B cell (primary cell): ENCODE measurements around the gene PWWP2B. TPM values are rescaled to one million over a fixed set of nuclear protein-coding genes. Genes with fewer than 3 reads are reported as not detected.

ENCODE experiments used
- ATAC-seq: fragments of 200-7000 bp; cut with Tn5 transposase; one replicate; pipeline ENCODE4 v1.10.0; 2021; ENCODE audit warnings: low read depth, mild to moderate bottlenecking, moderate number of reproducible peaks, moderate library complexity
- CTCF ChIA-PET: fragments of 350-600 bp; sonication (Branson Sonifier 250); formaldehyde crosslinking; loops from one replicate; lab custom pipeline; 2021; ENCODE audit warnings: antibody characterized with exemption, inconsistent platforms; lab: Charles Lee
- POLR2A ChIA-PET: fragments of 350-600 bp; sonication (Branson Sonifier 250); formaldehyde crosslinking; loops from one replicate; lab custom pipeline; 2021; ENCODE audit warnings: antibody characterized with exemption; lab: Charles Lee
- DNase-seq: peaks from one replicate; pipeline ENCODE4 v3.0.0; 2013
- H2AFZ ChIP-seq: 2 replicates; pipeline ENCODE4 v1.6.1; 2012; ENCODE audit warnings: mild to moderate bottlenecking, low read depth, low read length; ENCODE audit not compliant: insufficient read depth, poor library complexity, severe bottlenecking
- H3K27ac ChIP-seq, 2 donors: 1 replicate in 1 of 2; 2 replicates in 1 of 2; pipeline ENCODE4 v1.5.1; 2012 to 2013; ENCODE audit warnings: low read length in 2 of 2, mild to moderate bottlenecking in 2 of 2, moderate library complexity in 1 of 2
- H3K27me3 ChIP-seq, 4 experiments: fragments of 200-600 bp in 1 of 4; sonication (generic) in 1 of 4; replicated peaks in 1 of 4; 1 replicate in 2 of 4; 2 replicates in 2 of 4; pipeline versions ENCODE4 v1.6.1 to v1.7.0; 2013 to 2016; ENCODE audit warnings: low read length in 3 of 4, mild to moderate bottlenecking in 2 of 4, mixed read lengths in 1 of 4, moderate library complexity in 1 of 4; ENCODE audit not compliant: insufficient read depth in 4 of 4, control insufficient read depth in 3 of 4; ENCODE audit errors: control extremely low read depth in 1 of 4
- H3K36me3 ChIP-seq, 2 experiments: replicated peaks in 1 of 2; 1 replicate in 1 of 2; 2 replicates in 1 of 2; pipeline versions ENCODE4 v1.6.1 to v1.7.1; 2013; ENCODE audit warnings: low read length in 1 of 2; ENCODE audit not compliant: insufficient read depth in 2 of 2, control insufficient read depth in 1 of 2; ENCODE audit errors: control extremely low read depth in 1 of 2, extremely low read depth in 1 of 2
- H3K4me1 ChIP-seq, 2 donors: fragments of 200-600 bp in 1 of 2; sonication (generic) in 1 of 2; 1 replicate in 1 of 2; 2 replicates in 1 of 2; pipeline versions ENCODE4 v1.5.1 to v1.6.1; 2013 to 2017; ENCODE audit warnings: low read length in 2 of 2; ENCODE audit not compliant: control insufficient read depth in 2 of 2, insufficient read depth in 2 of 2
- H3K4me2 ChIP-seq: replicated peaks from 2 replicates; pipeline ENCODE3; 2012; ENCODE audit warnings: mild to moderate bottlenecking, low read depth, low read length; ENCODE audit not compliant: poor library complexity, severe bottlenecking
- H3K4me3 ChIP-seq, 5 experiments: fragments of 200-600 bp in 1 of 5; sonication (generic) in 1 of 5; 1 replicate in 3 of 5; 2 replicates in 2 of 5; pipeline versions ENCODE4 v1.5.1 to v1.7.0; 2011 to 2016; ENCODE audit warnings: low read length in 4 of 5, mild to moderate bottlenecking in 4 of 5, low read depth in 2 of 5, control low read depth in 1 of 5, moderate library complexity in 1 of 5; ENCODE audit not compliant: insufficient read depth in 1 of 5; ENCODE audit errors: control extremely low read depth in 1 of 5, extremely low read depth in 1 of 5
- H3K79me2 ChIP-seq: fragments of 200-600 bp; sonication (generic); one replicate; pipeline ENCODE4 v1.6.0; 2016; ENCODE audit warnings: low read length; ENCODE audit not compliant: control insufficient read depth, insufficient read depth
- H3K9ac ChIP-seq: fragments of 200-600 bp; sonication (generic); 2 replicates; pipeline ENCODE4 v1.6.1; 2017; ENCODE audit warnings: mild to moderate bottlenecking, low read length, moderate library complexity
- H3K9me3 ChIP-seq, 3 donors: one replicate each; pipeline versions ENCODE4 v1.6.1 to v1.7.1; 2013; ENCODE audit warnings: low read length in 2 of 3; ENCODE audit not compliant: control insufficient read depth in 2 of 3, insufficient read depth in 1 of 3; ENCODE audit errors: control extremely low read depth in 1 of 3
- H4K20me1 ChIP-seq: 2 replicates; pipeline ENCODE4 v1.6.0; 2012; ENCODE audit warnings: mild to moderate bottlenecking, low read length; ENCODE audit not compliant: insufficient read depth, control insufficient read depth, poor library complexity, severe bottlenecking
- H3K27ac Mint-ChIP-seq: one replicate; pipeline ENCODE4 v1.8.0; 2021; ENCODE audit warnings: mixed read lengths
- H3K27me3 Mint-ChIP-seq: one replicate; pipeline ENCODE4 v1.8.0; 2021; ENCODE audit warnings: mixed read lengths
- H3K4me1 Mint-ChIP-seq: one replicate; pipeline ENCODE4 v1.8.0; 2021; ENCODE audit warnings: mixed read lengths
- H3K4me3 Mint-ChIP-seq: one replicate; pipeline ENCODE4 v1.8.0; 2021; ENCODE audit warnings: mixed read lengths
- H3K9me3 Mint-ChIP-seq: one replicate; pipeline ENCODE4 v1.8.0; 2022; ENCODE audit warnings: mixed read lengths; ENCODE audit not compliant: insufficient read depth
- EZH2 ChIP-seq: IDR thresholded peaks from 2 replicates; pipeline ENCODE4 v1.6.1; 2012; ENCODE audit warnings: borderline replicate concordance, low read depth, mild to moderate bottlenecking, moderate library complexity, low read length; ENCODE audit not compliant: insufficient read depth, poor library complexity, severe bottlenecking
- WGBS: methylation state at CpG from one replicate; pipeline ENCODE4 v1.1.5; 2013; ENCODE audit warnings: missing lambda C conversion rate; ENCODE audit not compliant: insufficient coverage; 5-methylcytosine and 5-hydroxymethylcytosine counted together
- intact Hi-C: fragments of 100-400 bp; cut with micrococcal nuclease; formaldehyde crosslinking; loops from one replicate; pipeline ENCODE4 v1.10.0; 2022
- polyA plus RNA-seq: library from polyadenylated mRNA; depleted of rRNA; stranded (reverse); fragments of >200 nt; gene quantifications from 2 replicates; pipeline ENCODE4 v1.2.3, GENCODE V29; 2012
- total RNA-seq, 2 donors: library from RNA; stranded (reverse); fragments of 120-200 nt in 1 of 2; gene quantifications; 1 replicate in 1 of 2; 2 replicates in 1 of 2; pipeline versions ENCODE4 v1.2.3 to v1.2.4, GENCODE V29; 2013 to 2022
- TF ChIP-seq, protein P1 (sequence below): fragments of 200-600 bp; IDR thresholded peaks from one replicate; pipeline ENCODE4 v1.8.0; 2022; ENCODE audit warnings: antibody characterized with exemption, mild to moderate bottlenecking

Gene PWWP2B
- total and polyA plus RNA-seq, 2 donors (not counting 1 experiment from before 2014, with no cell fraction given) = 13.6 to 34.4 TPM

DNA sequence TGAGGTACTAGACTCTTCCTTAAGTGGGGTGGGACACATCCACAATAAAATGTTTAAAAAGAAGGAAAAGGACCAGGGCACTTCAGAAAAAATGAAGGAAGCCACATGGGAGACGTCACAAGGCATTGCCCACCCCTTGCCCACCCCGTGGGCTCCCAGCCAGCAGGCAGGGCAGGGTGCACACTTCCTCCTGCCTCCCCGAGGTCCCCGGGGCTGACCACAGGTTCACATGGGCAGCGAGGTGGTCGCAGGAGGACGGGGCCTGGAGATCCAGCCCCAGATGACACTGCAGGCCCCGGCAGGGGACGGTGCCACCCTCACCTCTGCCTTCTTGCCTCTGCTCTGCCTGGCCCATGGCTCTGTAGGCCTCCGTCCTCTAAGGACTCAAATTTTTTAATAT is 45.6 kb downstream of the PWWP2B start:
- peaks cover 34 to 48% of the 10 kb centered on the region in 2 donors for H3K4me1 ChIP-seq
- no peaks in the 10 kb centered on the region for H3K36me3 ChIP-seq
- H3K27ac ChIP-seq = no peak overlapping the region
- ChIA-PET POLR2A (no interaction called here), CTCF (interaction anchor here (1.1 to 2.5 kb wide), 5 partner anchors 20 to 62 kb away, joined by 3 to 29 read pairs (median 4); no protein-coding TSS in a partner anchor)
- intact Hi-C loops = loop anchor here (1.0 kb wide), 1 partner anchor 21 kb away; no protein-coding TSS in a partner anchor
- no peaks in the 10 kb centered on the region for H3K27me3 Mint-ChIP-seq
- 8% methylated on average over 5 of the region's 10 CpGs for WGBS
- no peak overlapping the region for H3K4me3 ChIP-seq
- H3K9ac ChIP-seq = no peak overlapping the region
- no peaks in the 10 kb centered on the region for H3K9me3 Mint-ChIP-seq
- no peak overlapping the region for H3K4me3 Mint-ChIP-seq
- TF ChIP-seq, protein P1, sequence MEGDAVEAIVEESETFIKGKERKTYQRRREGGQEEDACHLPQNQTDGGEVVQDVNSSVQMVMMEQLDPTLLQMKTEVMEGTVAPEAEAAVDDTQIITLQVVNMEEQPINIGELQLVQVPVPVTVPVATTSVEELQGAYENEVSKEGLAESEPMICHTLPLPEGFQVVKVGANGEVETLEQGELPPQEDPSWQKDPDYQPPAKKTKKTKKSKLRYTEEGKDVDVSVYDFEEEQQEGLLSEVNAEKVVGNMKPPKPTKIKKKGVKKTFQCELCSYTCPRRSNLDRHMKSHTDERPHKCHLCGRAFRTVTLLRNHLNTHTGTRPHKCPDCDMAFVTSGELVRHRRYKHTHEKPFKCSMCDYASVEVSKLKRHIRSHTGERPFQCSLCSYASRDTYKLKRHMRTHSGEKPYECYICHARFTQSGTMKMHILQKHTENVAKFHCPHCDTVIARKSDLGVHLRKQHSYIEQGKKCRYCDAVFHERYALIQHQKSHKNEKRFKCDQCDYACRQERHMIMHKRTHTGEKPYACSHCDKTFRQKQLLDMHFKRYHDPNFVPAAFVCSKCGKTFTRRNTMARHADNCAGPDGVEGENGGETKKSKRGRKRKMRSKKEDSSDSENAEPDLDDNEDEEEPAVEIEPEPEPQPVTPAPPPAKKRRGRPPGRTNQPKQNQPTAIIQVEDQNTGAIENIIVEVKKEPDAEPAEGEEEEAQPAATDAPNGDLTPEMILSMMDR = no peak
- no peak for TF ChIP-seq EZH2
- no peaks in the 10 kb centered on the region for H3K79me2 ChIP-seq
- peaks cover 45% of the 10 kb centered on the region for H3K4me1 Mint-ChIP-seq
- H3K27ac Mint-ChIP-seq = no peak overlapping the region
- no peak for DNase-seq
- no peaks in the 10 kb centered on the region for H3K27me3 ChIP-seq
- H4K20me1 ChIP-seq = no peaks in the 10 kb centered on the region
- H2AFZ ChIP-seq = no peak overlapping the region
- no peak overlapping the region for H3K4me2 ChIP-seq
- no peak for ATAC-seq
- H3K9me3 ChIP-seq = peaks cover 0 to 4% (median 0%) of the 10 kb centered on the region in 3 donors

DNA sequence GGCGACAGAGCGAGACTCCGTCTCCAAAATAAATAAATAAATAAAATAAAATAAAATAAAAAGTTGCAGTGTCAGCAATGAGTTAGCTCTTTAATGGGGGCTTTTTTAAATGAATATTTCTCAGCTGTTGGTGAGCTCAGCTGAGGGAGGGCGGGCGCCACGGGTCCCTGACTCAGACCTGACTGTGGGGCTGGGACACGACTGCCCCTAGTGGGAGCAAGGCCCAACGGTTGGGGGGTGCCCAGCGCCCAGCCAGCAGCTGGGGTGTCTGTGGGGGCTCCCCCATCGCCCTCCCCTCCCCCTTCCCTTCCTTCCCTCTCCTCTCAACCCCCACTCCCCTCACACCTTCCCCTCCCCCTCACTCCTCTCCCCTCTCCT is 46.6 kb downstream of the PWWP2B start:
- no peaks in the 10 kb centered on the region for H3K27me3 Mint-ChIP-seq
- Histone ChIP-seq H2AFZ (peak overlapping the region; percentile 42), H3K79me2 (no peaks in the 10 kb centered on the region), H3K4me2 (peak overlapping the region; percentile 51), H3K27me3 (no peaks in the 10 kb centered on the region), H3K36me3 (no peaks in the 10 kb centered on the region), H3K9ac (no peak overlapping the region), H3K27ac (no peak overlapping the region), H3K4me1 (peaks cover 35 to 48% of the 10 kb centered on the region in 2 donors), H4K20me1 (no peaks in the 10 kb centered on the region), H3K9me3 (peaks cover 0 to 4% (median 0%) of the 10 kb centered on the region in 3 donors), H3K4me3 (no peak overlapping the region)
- WGBS = 0% methylated on average over 4 of the region's 10 CpGs
- intact Hi-C loops = loop anchor here (1.0 kb wide), 1 partner anchor 22 kb away; no protein-coding TSS in a partner anchor
- ChIA-PET CTCF (interaction anchor here (1.0 to 2.5 kb wide), 15 partner anchors 11 to 91 kb away, joined by 3 to 29 read pairs (median 5); no protein-coding TSS in a partner anchor), POLR2A (interaction anchor here (0.7 to 1.0 kb wide), 6 partner anchors 9 to 46 kb away, joined by 3 to 6 read pairs (median 3); partner anchors contain the start of gene PWWP2B)
- peaks cover 45% of the 10 kb centered on the region for H3K4me1 Mint-ChIP-seq
- ATAC-seq (peak; percentile 70), DNase-seq (peak; percentile 89)
- no peak for TF ChIP-seq EZH2
- TF ChIP-seq, protein P1 = peak; percentile 81
- peak overlapping the region; percentile 37 for H3K27ac Mint-ChIP-seq
- H3K4me3 Mint-ChIP-seq = peak overlapping the region; percentile 23
- no peaks in the 10 kb centered on the region for H3K9me3 Mint-ChIP-seq
